Sigmoid colon (tissue), 7 donors: Measurements from ENCODE around the gene SLC44A1. TPM values are rescaled to one million over a fixed set of nuclear protein-coding genes. Genes with fewer than 3 reads are reported as not detected.
"Not testable (repeated sequence)": the region's sequence is repeated elsewhere in the genome, so short reads cannot be mapped to it uniquely, and the experiment has no call there.

Experiments used
- DNase-seq: peaks from one replicate; pipeline ENCODE4 v3.0.0-alpha.2; 2019
- H3K27ac ChIP-seq, 4 donors: fragments of 200-600 bp; sonication (generic); one replicate each; pipeline ENCODE4 v1.5.1; 2016 to 2019; ENCODE audit warnings: mild to moderate bottlenecking in 1 of 4
- H3K27me3 ChIP-seq, 3 donors: fragments of 200-600 bp; sonication (generic); one replicate each; pipeline ENCODE4 v1.5.1; 2019; ENCODE audit warnings: mild to moderate bottlenecking in 1 of 3
- H3K36me3 ChIP-seq, 4 donors: fragments of 200-600 bp; sonication (generic); one replicate each; pipeline ENCODE4 v1.5.1; 2016 to 2019
- H3K4me1 ChIP-seq, 4 donors: fragments of 200-600 bp; sonication (generic); one replicate each; pipeline ENCODE4 v1.5.1; 2017 to 2019
- H3K4me3 ChIP-seq, 4 donors: fragments of 200-600 bp; sonication (generic); one replicate each; pipeline ENCODE4 v1.5.1; 2017 to 2019; ENCODE audit warnings: mild to moderate bottlenecking in 2 of 4, moderate library complexity in 1 of 4
- H3K9me3 ChIP-seq, 4 donors: fragments of 200-600 bp in 3 of 4; sonication (generic) in 3 of 4; one replicate each; pipeline versions ENCODE4 v1.5.1 to v1.6.1; 2013 to 2019
- CTCF ChIP-seq, 4 experiments: fragments of 450-650 bp in 3 of 4; fragments of 200-600 bp in 1 of 4; IDR thresholded peaks; one replicate each; pipeline ENCODE4 v1.5.1; 2016 to 2019; ENCODE audit warnings: antibody characterized with exemption in 4 of 4, mild to moderate bottlenecking in 3 of 4, moderate library complexity in 2 of 4
- EP300 ChIP-seq, 4 donors: sonication (generic); formaldehyde crosslinking; IDR thresholded peaks; one replicate each; pipeline ENCODE4 v1.6.1; 2017; ENCODE audit warnings: antibody characterized with exemption in 4 of 4
- POLR2A ChIP-seq, 2 donors: fragments of 450-650 bp; IDR thresholded peaks; one replicate each; pipeline ENCODE4 v1.6.1; 2016; ENCODE audit warnings: antibody characterized with exemption in 2 of 2, mild to moderate bottlenecking in 2 of 2, moderate library complexity in 2 of 2
- POLR2AphosphoS5 ChIP-seq, 4 donors: sonication (generic); formaldehyde crosslinking; IDR thresholded peaks; one replicate each; pipeline ENCODE4 v1.6.1; 2017; ENCODE audit warnings: antibody characterized with exemption in 4 of 4
- WGBS, 2 donors: extraction: QIAGEN DNeasy Blood & Tissue Kit; methylation state at CpG; one replicate each; pipeline ENCODE4 v1.1.7; 2013; 5-methylcytosine and 5-hydroxymethylcytosine counted together
- intact Hi-C: fragments of 100-400 bp; cut with DNase I; formaldehyde crosslinking; loops from one replicate; pipeline ENCODE4 v1.15.1; 2023
- polyA plus RNA-seq, 3 donors: library from polyadenylated mRNA; stranded (reverse); fragments of 200-250 nt; gene quantifications; one replicate each; pipeline ENCODE4 v1.2.3, GENCODE V29; 2013
- total RNA-seq, 4 donors: library from RNA; depleted of rRNA; stranded (reverse); fragments of >200 nt; gene quantifications; one replicate each; pipeline ENCODE4 v1.1.0, GENCODE V29; 2016
- donor health status: healthy with polysubstance abuse.
- donor health status: Bipolar disorder and iron deficiency.
- donor health status: healthy.

SLC44A1 gene
- total and polyA plus RNA-seq, 7 donors, result 11.4 to 35.4 (median 25.2) TPM

- no peak for DNase-seq
- whole genome bisulfite sequencing, 2 donors, result 68 to 92% methylated on average over 2 of the region's 2 CpGs
Observed at GRCh38 chr9:105262497-105262896, 18.0 kb downstream of the SLC44A1 start.

GRCh38 chr9:105264380-105264779, 19.9 kb downstream of the SLC44A1 start:
- no peak overlapping the region for H3K27ac ChIP-seq
- no peaks in the 10 kb centered on the region for H3K9me3 ChIP-seq
- intact Hi-C loops, result no loop called here
- H3K4me1 ChIP-seq, result peaks cover 0 to 14% (median 4%) of the 10 kb centered on the region in 4 donors
- TF ChIP-seq EP300 (IDR thresholded peaks at IDR 0.05) (no peak), POLR2AphosphoS5 (IDR thresholded peaks at IDR 0.05) (no peak), POLR2A (IDR thresholded peaks at IDR 0.05) (no peak), CTCF (IDR thresholded peaks at IDR 0.05) (no peak)
- no peaks in the 10 kb centered on the region for H3K36me3 ChIP-seq
- no peak overlapping the region for H3K4me3 ChIP-seq
- 72 to 78% methylated on average over 4 of the region's 4 CpGs for WGBS, 2 donors
- H3K27me3 ChIP-seq, result no peaks in the 10 kb centered on the region
- DNase-seq, result no peak

More at GRCh38 chr9:105262497-105262896, 18.0 kb downstream of the SLC44A1 start:
- no peak for TF ChIP-seq CTCF (IDR thresholded peaks at IDR 0.05)
- no peak for TF ChIP-seq EP300 (IDR thresholded peaks at IDR 0.05)
- no peak for TF ChIP-seq POLR2AphosphoS5 (IDR thresholded peaks at IDR 0.05)
- TF ChIP-seq POLR2A (IDR thresholded peaks at IDR 0.05), result no peak
- H3K9me3 ChIP-seq, result no peaks in the 10 kb centered on the region
- H3K27ac ChIP-seq, result no peak overlapping the region
- H3K27me3 ChIP-seq, result no peaks in the 10 kb centered on the region
- H3K4me3 ChIP-seq, result no peak overlapping the region
- intact Hi-C loops, result no loop called here
- peaks cover 0 to 24% (median 13%) of the 10 kb centered on the region in 4 donors for H3K4me1 ChIP-seq
- no peaks in the 10 kb centered on the region for H3K36me3 ChIP-seq

GRCh38 chr9:105268254-105268653, 23.8 kb downstream of the SLC44A1 start:
- H3K36me3 ChIP-seq, DNase-seq, H3K9me3 ChIP-seq, H3K4me3 ChIP-seq, H3K27me3 ChIP-seq, H3K27ac ChIP-seq, intact Hi-C loops: not testable (repeated sequence)
- 95 to 96% methylated on average over 10 of the region's 10 CpGs for WGBS, 2 donors
- peaks cover 0 to 14% (median 8%) of the 10 kb centered on the region in 4 donors for H3K4me1 ChIP-seq

DNA sequence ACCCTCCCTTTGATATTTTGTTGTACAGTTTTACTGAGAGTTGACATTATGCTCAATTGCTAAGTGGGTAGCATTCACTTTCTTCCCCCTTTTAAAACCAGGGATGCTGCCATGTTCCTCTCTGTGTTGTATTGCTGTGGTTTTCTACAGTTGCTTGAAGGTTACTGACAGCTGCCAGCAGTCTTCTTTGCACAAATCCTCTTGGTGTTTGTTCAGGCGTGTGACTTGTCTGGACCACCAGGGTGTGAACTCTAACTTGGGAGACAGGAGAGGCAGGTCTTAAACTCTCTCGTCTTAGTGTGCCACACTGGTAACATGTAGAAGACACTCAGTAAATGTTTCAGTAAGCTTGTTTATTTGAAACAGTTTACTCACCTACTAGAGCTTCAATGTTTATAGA, 25.1 kb downstream of the SLC44A1 start:
- Histone ChIP-seq H3K36me3 (no peaks in the 10 kb centered on the region), H3K4me3 (no peak overlapping the region), H3K27me3 (no peaks in the 10 kb centered on the region), H3K4me1 (peaks cover 0 to 14% (median 8%) of the 10 kb centered on the region in 4 donors), H3K27ac (no peak overlapping the region), H3K9me3 (no peaks in the 10 kb centered on the region)
- no peak for DNase-seq
- WGBS, 2 donors, result 85 to 87% methylated on average over 2 of the region's 2 CpGs
- intact Hi-C loops, result no loop called here
- TF ChIP-seq CTCF (IDR thresholded peaks at IDR 0.05) (no peak), POLR2AphosphoS5 (IDR thresholded peaks at IDR 0.05) (no peak), POLR2A (IDR thresholded peaks at IDR 0.05) (no peak), EP300 (IDR thresholded peaks at IDR 0.05) (no peak)

GRCh38 chr9:105270711-105271110, 26.3 kb downstream of the SLC44A1 start:
- WGBS, 2 donors, result 66 to 84% methylated on average over 4 of the region's 4 CpGs
- no peaks in the 10 kb centered on the region for H3K36me3 ChIP-seq
- no peak for DNase-seq
- no peak overlapping the region for H3K4me3 ChIP-seq
- peaks cover 0 to 14% (median 8%) of the 10 kb centered on the region in 4 donors for H3K4me1 ChIP-seq
- no peak overlapping the region for H3K27ac ChIP-seq
- H3K27me3 ChIP-seq, result no peaks in the 10 kb centered on the region
- TF ChIP-seq POLR2A (IDR thresholded peaks at IDR 0.05) (no peak), POLR2AphosphoS5 (IDR thresholded peaks at IDR 0.05) (no peak), EP300 (IDR thresholded peaks at IDR 0.05) (no peak), CTCF (IDR thresholded peaks at IDR 0.05) (no peak)
- intact Hi-C loops, result no loop called here
- no peaks in the 10 kb centered on the region for H3K9me3 ChIP-seq
